ENCODE measurements around the gene UBAC2. TPM values are rescaled to one million over a fixed set of nuclear protein-coding genes. Genes with fewer than 3 reads are reported as not detected.

Gene UBAC2
- total RNA-seq, 2 experiments from 2014 or later = 26.8 to 28.5 TPM

- intact Hi-C loops (cut with micrococcal nuclease; ENCODE audit: unreplicated experiment) = no loop called here
- H3K4me3 ChIP-seq (ENCODE audit: low read depth, low read length, poor library complexity, severe bottlenecking) = no peak overlapping the region
- no peak for DNase-seq (ENCODE audit: low spot score)
- ChIA-PET CTCF (ENCODE audit: unreplicated experiment) (no interaction called here), POLR2A (no interaction called here)
- H3K36me3 ChIP-seq (ENCODE audit: insufficient read depth, low read length) = no peaks in the 10 kb centered on the region; the same call in 1 of the 2 replicates
- BruUV-seq (replicated peaks) = no TSS peak
- H3K9me2 ChIP-seq (ENCODE audit: insufficient read depth, low read length) = no peaks in the 10 kb centered on the region
- H2AFZ ChIP-seq (ENCODE audit: low read length) = no peak overlapping the region
- TF ChIP-seq EZH2phosphoT487 (IDR thresholded peaks at IDR 0.05; ENCODE audit: borderline replicate concordance, low read depth, low read length) (no peak), CTCF (conservative IDR thresholded peaks at IDR 0.05; ENCODE audit: low read length) (no peak)
- peaks cover 6% of the 10 kb centered on the region for H3K4me1 ChIP-seq (ENCODE audit: insufficient read depth, low read length, poor library complexity, severe bottlenecking)
- H3K4me2 ChIP-seq (ENCODE audit: low read length) = no peak overlapping the region
- no peaks in the 10 kb centered on the region for H3K79me2 ChIP-seq (ENCODE audit: insufficient read depth, low read depth, low read length)
- H3K9me3 ChIP-seq (ENCODE audit: low read length) = no peaks in the 10 kb centered on the region
- no peak overlapping the region for H3K27ac ChIP-seq (ENCODE audit: low read depth, low read length, poor library complexity, severe bottlenecking)
- H4K20me1 ChIP-seq (ENCODE audit: insufficient read depth, low read length) = no peaks in the 10 kb centered on the region
Measured at GRCh38 chr13:99311137-99311536, 110.5 kb downstream of the UBAC2 start.

GRCh38 chr13:99311748-99312492, 111.3 kb downstream of the UBAC2 start:
- intact Hi-C loops (cut with micrococcal nuclease; ENCODE audit: unreplicated experiment) = no loop called here

More at GRCh38 chr13:99311748-99312492, 111.3 kb downstream of the UBAC2 start:
- Histone ChIP-seq H3K4me3 (ENCODE audit: low read depth, low read length, poor library complexity, severe bottlenecking) (no peak overlapping the region), H2AFZ (ENCODE audit: low read length) (no peak overlapping the region), H3K36me3 (ENCODE audit: insufficient read depth, low read length) (no peaks in the 10 kb centered on the region; the same call in 1 of the 2 replicates), H3K27ac (ENCODE audit: low read depth, low read length, poor library complexity, severe bottlenecking) (no peak overlapping the region), H3K4me2 (ENCODE audit: low read length) (no peak overlapping the region; the same call in 1 of the 2 replicates), H3K9me2 (ENCODE audit: insufficient read depth, low read length) (no peaks in the 10 kb centered on the region), H4K20me1 (ENCODE audit: insufficient read depth, low read length) (no peaks in the 10 kb centered on the region), H3K79me2 (ENCODE audit: insufficient read depth, low read depth, low read length) (no peaks in the 10 kb centered on the region), H3K9me3 (ENCODE audit: low read length) (no peaks in the 10 kb centered on the region), H3K4me1 (ENCODE audit: insufficient read depth, low read length, poor library complexity, severe bottlenecking) (no peaks in the 10 kb centered on the region)
- ChIA-PET POLR2A (no interaction called here), CTCF (ENCODE audit: unreplicated experiment) (no interaction called here)
- no TSS peak for BruUV-seq (replicated peaks)
- TF ChIP-seq EZH2phosphoT487 (IDR thresholded peaks at IDR 0.05; ENCODE audit: borderline replicate concordance, low read depth, low read length) (no peak), CTCF (conservative IDR thresholded peaks at IDR 0.05; ENCODE audit: low read length) (no peak)
- no peak for DNase-seq (ENCODE audit: low spot score)

All from OCI-LY7 (cell line).